Measurements from ENCODE around the gene ADNP. TPM values are rescaled to one million over a fixed set of nuclear protein-coding genes. Genes with fewer than 3 reads are reported as not detected.

The ADNP gene
- total and polyA plus RNA-seq, 2 of the 13 experiments (the other 11 are each of a cell fraction or from before 2014, with no cell fraction given), result 21.0 to 21.5 TPM

GRCh38 chr20:50852085-50852484 lies 79.2 kb downstream of the ADNP start:
- FAIRE-seq, result peak; percentile 50
- 56% methylated on average over 9 of the region's 9 CpGs for WGBS (ENCODE audit: low lambda C conversion rate)
- BruUV-seq (replicated peaks), result no TSS peak
- ChIA-PET POLR2A (no interaction called here), CTCF (ENCODE audit: low intra/inter-chr PET ratio, low total read pairs) (no interaction called here)
- Histone ChIP-seq H3K79me2 (ENCODE audit: insufficient read depth, low read length) (no peaks in the 10 kb centered on the region), H3K27ac (ENCODE audit: extremely low read length, insufficient read depth, low read length) (no peak overlapping the region), H3K4me3 (replicated peaks in 1 of 3; ENCODE audit: insufficient read depth in 1 of 3, low read depth in 2 of 3, low read length in 3 of 3) (no peak overlapping the region), H2AFZ (ENCODE audit: low read length) (no peak overlapping the region), H3K4me1 (ENCODE audit: insufficient read depth, low read length) (peaks cover 63% of the 10 kb centered on the region), H3K9me3 (ENCODE audit: low read length) (no peaks in the 10 kb centered on the region), H3K9ac (ENCODE audit: insufficient read depth, low read depth, low read length) (no peak overlapping the region), H4K20me1 (ENCODE audit: insufficient read depth, low read length) (no peaks in the 10 kb centered on the region), H3K36me3 (replicated peaks in 1 of 2; ENCODE audit: control insufficient read depth in 1 of 2, insufficient read depth in 2 of 2, low read length in 2 of 2) (no peaks in the 10 kb centered on the region), H3K4me2 (ENCODE audit: low read depth, low read length) (no peak overlapping the region), H3K27me3 (ENCODE audit: control insufficient read depth in 1 of 2, insufficient read depth in 2 of 2, low read length in 2 of 2) (no peaks in the 10 kb centered on the region)
- intact Hi-C loops (cut with micrococcal nuclease; ENCODE audit: unreplicated experiment), result no loop called here
- DNase-seq (ENCODE audit: low spot score), result no peak
- 0 out of 3 replicates have a peak, but pooled peaks have one; percentile 7 for ATAC-seq
- in situ Hi-C loops (cut with HindIII; ENCODE audit: extremely low pct_ligation_motif_present, low pct_unique_long_range_greater_than_20kb), result no loop called here
- TF ChIP-seq ARID2 (CRISPR knock-in tag; IDR thresholded peaks at IDR 0.05; ENCODE audit: borderline replicate concordance), result no peak
- peak; percentile 34; the same call in 1 of the 2 replicates for TF ChIP-seq ZFX (CRISPR knock-in tag; IDR thresholded peaks at IDR 0.05; ENCODE audit: low read depth)
- no peak for TF ChIP-seq ATM (IDR thresholded peaks at IDR 0.05; ENCODE audit: borderline replicate concordance)
- TF ChIP-seq RAD21 (CRISPR knock-in tag; IDR thresholded peaks at IDR 0.05), result no peak
- TF ChIP-seq ZNF292 (CRISPR knock-in tag; IDR thresholded peaks at IDR 0.05; ENCODE audit: borderline replicate concordance, low read depth), result 0 out of 2 replicates have a peak, but pooled peaks have one; percentile 37
- TF ChIP-seq SP5 (CRISPR knock-in tag; IDR thresholded peaks at IDR 0.05; ENCODE audit: borderline replicate concordance, low read depth), result peak; percentile 54; the same call in 1 of the 2 replicates
- TF ChIP-seq PBX2 (CRISPR knock-in tag; IDR thresholded peaks at IDR 0.05), result peak; percentile 58; the same call in 1 of the 2 replicates

GRCh38 chr20:50850721-50851286 lies 80.4 kb downstream of the ADNP start:
- in situ Hi-C loops (cut with HindIII; ENCODE audit: extremely low pct_ligation_motif_present, low pct_unique_long_range_greater_than_20kb) (no loop called here), intact Hi-C loops (cut with micrococcal nuclease; ENCODE audit: unreplicated experiment) (no loop called here)
- FAIRE-seq (no peak), ATAC-seq (no peak), DNase-seq (ENCODE audit: low spot score) (no peak)
- H3K4me1 ChIP-seq (ENCODE audit: insufficient read depth, low read length), result peaks cover 50% of the 10 kb centered on the region
- no peak overlapping the region for H2AFZ ChIP-seq (ENCODE audit: low read length)
- H3K4me3 ChIP-seq (replicated peaks in 1 of 3; ENCODE audit: insufficient read depth in 1 of 3, low read depth in 2 of 3, low read length in 3 of 3), result no peak overlapping the region
- 41% methylated on average over 13 of the region's 13 CpGs for WGBS (ENCODE audit: low lambda C conversion rate)
- no peaks in the 10 kb centered on the region for H3K79me2 ChIP-seq (ENCODE audit: insufficient read depth, low read length)
- no peaks in the 10 kb centered on the region for H3K36me3 ChIP-seq (replicated peaks in 1 of 2; ENCODE audit: control insufficient read depth in 1 of 2, insufficient read depth in 2 of 2, low read length in 2 of 2)
- H3K27me3 ChIP-seq (ENCODE audit: control insufficient read depth in 1 of 2, insufficient read depth in 2 of 2, low read length in 2 of 2), result no peaks in the 10 kb centered on the region
- H3K4me2 ChIP-seq (ENCODE audit: low read depth, low read length), result no peak overlapping the region
- POLR2A ChIA-PET, result no interaction called here
- no peak overlapping the region for H3K9ac ChIP-seq (ENCODE audit: insufficient read depth, low read depth, low read length)
- H3K9me3 ChIP-seq (ENCODE audit: low read length), result no peaks in the 10 kb centered on the region
- no peak for TF ChIP-seq ZFYVE20 (CRISPR knock-in tag; IDR thresholded peaks at IDR 0.05; ENCODE audit: borderline replicate concordance, low read depth)
- no peak for TF ChIP-seq ZNF589 (CRISPR knock-in tag; conservative IDR thresholded peaks at IDR 0.05)
- TF ChIP-seq RXRA (CRISPR knock-in tag; IDR thresholded peaks at IDR 0.05), result no peak
- TF ChIP-seq E2F2 (CRISPR knock-in tag; IDR thresholded peaks at IDR 0.05; ENCODE audit: borderline replicate concordance), result no peak
- TF ChIP-seq ZKSCAN1 (IDR thresholded peaks at IDR 0.05; ENCODE audit: low read length), result peak; percentile 60; the same call in 1 of the 2 replicates
- no peak for TF ChIP-seq ZNF530 (CRISPR knock-in tag; IDR thresholded peaks at IDR 0.05; ENCODE audit: low read depth)
- TF ChIP-seq SMC3 (IDR thresholded peaks at IDR 0.05; ENCODE audit: low read length), result no peak
- TF ChIP-seq PRMT3 (CRISPR knock-in tag; IDR thresholded peaks at IDR 0.05; ENCODE audit: borderline replicate concordance, low read depth), result no peak
- no peaks in the 10 kb centered on the region for H4K20me1 ChIP-seq (ENCODE audit: insufficient read depth, low read length)
- H3K27ac ChIP-seq (ENCODE audit: extremely low read length, insufficient read depth, low read length), result no peak overlapping the region
- CTCF ChIA-PET (ENCODE audit: low intra/inter-chr PET ratio, low total read pairs), result no interaction called here
- no TSS peak for BruUV-seq (replicated peaks)

All from HepG2 (cell line).